ENCODE measurements around the gene GPC4. TPM values are rescaled to one million over a fixed set of nuclear protein-coding genes. Genes with fewer than 3 reads are reported as not detected.

GPC4 gene
- total and polyA plus RNA-seq, 4 donors, result 0.23 to 1.3 (median 0.71) TPM

DNA sequence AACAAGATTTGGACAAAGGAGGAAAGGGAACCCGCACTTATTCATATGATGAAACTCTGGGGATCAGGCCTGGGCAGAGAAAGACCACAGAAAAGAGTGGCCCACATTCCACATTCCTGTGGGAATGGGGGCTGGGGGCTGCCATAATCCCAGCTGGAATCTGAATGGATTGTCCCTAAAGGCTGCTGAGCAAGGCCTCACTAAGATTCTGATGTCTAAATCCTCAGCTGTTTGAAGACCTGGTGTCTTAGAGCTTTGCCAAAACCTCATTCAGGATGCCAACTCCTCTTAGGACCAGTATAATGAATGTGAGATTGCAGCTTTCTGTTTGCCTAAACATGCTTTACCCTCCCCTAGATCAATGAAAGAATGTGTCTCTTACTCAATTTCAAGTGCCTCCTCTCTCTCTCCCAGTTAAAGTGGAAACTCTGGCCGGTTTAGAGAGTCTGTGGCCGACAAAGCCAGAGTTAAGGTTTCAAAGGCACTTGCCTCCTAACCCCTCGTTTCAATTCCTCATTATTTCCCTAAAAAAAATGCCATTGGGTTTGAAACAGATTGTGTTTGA is 33.3 kb upstream of the GPC4 start:
- Histone ChIP-seq H3K4me1 (ENCODE audit: control insufficient read depth in 4 of 4, insufficient read depth in 4 of 4, low read length in 3 of 4) (no peaks in the 10 kb centered on the region), H3K36me3 (ENCODE audit: control insufficient read depth in 4 of 4, insufficient read depth in 3 of 4, low read depth in 1 of 4, low read length in 3 of 4) (no peaks in the 10 kb centered on the region), H3K27me3 (ENCODE audit: control insufficient read depth in 4 of 4, insufficient read depth in 4 of 4, low read length in 3 of 4) (no peaks in the 10 kb centered on the region), H3K4me3 (ENCODE audit: low read depth in 1 of 3, low read length in 3 of 3) (no peak overlapping the region), H3K27ac (ENCODE audit: low read depth in 1 of 2, low read length in 2 of 2) (no peak overlapping the region), H3K9me3 (ENCODE audit: control insufficient read depth in 4 of 4, low read length in 3 of 4) (no peaks in the 10 kb centered on the region), H3K9ac (ENCODE audit: low read depth in 1 of 2, low read length in 2 of 2) (no peak overlapping the region)
- DNase-seq (ENCODE audit: low spot score), result no peak
- TF ChIP-seq EGR1 (IDR thresholded peaks at IDR 0.05; ENCODE audit: low read depth in 2 of 2) (no peak), YY1 (IDR thresholded peaks at IDR 0.05) (no peak), MAX (IDR thresholded peaks at IDR 0.05) (no peak), TAF1 (conservative IDR thresholded peaks at IDR 0.05) (no peak), RXRA (IDR thresholded peaks at IDR 0.05) (no peak), NR2F2 (IDR thresholded peaks at IDR 0.05) (no peak), HNF4G (IDR thresholded peaks at IDR 0.05) (no peak), REST (IDR thresholded peaks at IDR 0.05) (no peak), SP1 (IDR thresholded peaks at IDR 0.05) (no peak), RAD21 (IDR thresholded peaks at IDR 0.05) (no peak), GABPA (IDR thresholded peaks at IDR 0.05 in 1 of 2, conservative IDR thresholded peaks at IDR 0.05 in 1 of 2) (no peak), CTCF (IDR thresholded peaks at IDR 0.05; ENCODE audit: low read depth, low read length, missing input control) (no peak), ZBTB33 (IDR thresholded peaks at IDR 0.05) (no peak)
- TF ChIP-seq, protein P1, sequence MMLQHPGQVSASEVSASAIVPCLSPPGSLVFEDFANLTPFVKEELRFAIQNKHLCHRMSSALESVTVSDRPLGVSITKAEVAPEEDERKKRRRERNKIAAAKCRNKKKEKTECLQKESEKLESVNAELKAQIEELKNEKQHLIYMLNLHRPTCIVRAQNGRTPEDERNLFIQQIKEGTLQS (IDR thresholded peaks at IDR 0.05), result no peak
- 57% methylated on average over 4 of the region's 4 CpGs for WGBS
